Measurements from ENCODE around the gene USP51. TPM values are rescaled to one million over a fixed set of nuclear protein-coding genes. Genes with fewer than 3 reads are reported as not detected.
"Not testable (repeated sequence)": the region's sequence is repeated elsewhere in the genome, so short reads cannot be mapped to it uniquely, and the experiment has no call there.

USP51 gene
- total RNA-seq, 4 donors from 2014 or later: 0.26 to 8.2 (median 4.4) TPM

- intact Hi-C loops (cut with DNase I; ENCODE audit: low total_unique reads): no loop called here
- Histone ChIP-seq H3K4me3 (peak overlapping the region in 1 of 2 donors; percentile 74), H3K36me3 (no peaks in the 10 kb centered on the region), H3K27me3 (no peaks in the 10 kb centered on the region), H3K4me1 (no peaks in the 10 kb centered on the region), H3K27ac (peak overlapping the region; percentile 86 to 92), H3K9me3 (no peaks in the 10 kb centered on the region)
- TF ChIP-seq CTCF (IDR thresholded peaks at IDR 0.05) (no peak), POLR2A (IDR thresholded peaks at IDR 0.05) (no peak)
- no peak for DNase-seq
Observed at GRCh38 chrX:55451141-55451540, 38.5 kb downstream of the USP51 start.

DNA sequence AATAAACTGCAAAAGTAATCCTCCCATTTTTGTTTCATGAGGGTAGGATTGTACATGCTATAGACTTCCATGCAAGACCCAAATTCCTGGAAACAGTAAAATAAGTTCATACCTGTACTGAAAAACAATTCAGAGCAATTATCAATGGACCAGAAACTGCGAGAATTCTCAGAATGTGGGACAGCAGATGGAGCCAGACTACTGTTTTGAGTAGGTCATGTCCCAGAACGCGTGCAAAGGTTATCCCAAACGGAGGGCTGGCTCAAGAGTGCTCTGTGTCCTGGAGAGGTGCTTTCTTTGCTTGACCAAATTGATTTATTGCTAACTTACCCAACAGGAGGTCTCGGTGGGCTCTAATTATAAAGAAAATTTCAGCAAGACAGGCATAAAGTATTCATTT, 39.4 kb downstream of the USP51 start:
- intact Hi-C loops (cut with DNase I; ENCODE audit: low total_unique reads): no loop called here
- no peaks in the 10 kb centered on the region for H3K36me3 ChIP-seq

GRCh38 chrX:55443468-55443867, 46.2 kb downstream of the USP51 start:
- H3K9me3 ChIP-seq; intact Hi-C loops (cut with DNase I; ENCODE audit: low total_unique reads); H3K4me3 ChIP-seq; H3K4me1 ChIP-seq; H3K36me3 ChIP-seq; DNase-seq; H3K27me3 ChIP-seq; H3K27ac ChIP-seq: not testable (repeated sequence)

More for the DNA sequence above, 39.4 kb downstream of the USP51 start:
- no peak overlapping the region for H3K4me3 ChIP-seq
- H3K27ac ChIP-seq: no peak overlapping the region
- H3K27me3 ChIP-seq: no peaks in the 10 kb centered on the region
- DNase-seq: no peak
- no peak for TF ChIP-seq POLR2A (IDR thresholded peaks at IDR 0.05)
- no peak for TF ChIP-seq CTCF (IDR thresholded peaks at IDR 0.05)
- no peaks in the 10 kb centered on the region for H3K4me1 ChIP-seq
- H3K9me3 ChIP-seq: no peaks in the 10 kb centered on the region

Small RNAs within 50 kb of the gene (microRNA-seq; reads per million reads assigned to microRNA genes)
- gene MIR4536-1 (ENCODE audit: borderline microRNAs expressed, borderline replicate concordance) (not detected), gene MIR4536-2 (ENCODE audit: borderline microRNAs expressed, borderline replicate concordance) (not detected)

Small RNAs within 50 kb of the gene (small RNA-seq; reads per million reads assigned to genes)
- not detected for gene MIR4536-2

Other genes starting within 250 kb of the USP51 start
- not detected for gene PAGE3, start 224.9 kb downstream of the USP51 start, total RNA-seq
- gene MAGEH1, start 37.7 kb downstream of the USP51 start, total RNA-seq: 10 to 100 TPM; 36.9 to 99.6 (median 66.5) TPM
- not detected for gene FOXR2, start 133.6 kb upstream of the USP51 start, total RNA-seq
- gene RRAGB, start 227.9 kb upstream of the USP51 start, total RNA-seq: 10 to 100 TPM; 25.9 to 48.8 (median 42.2) TPM

All from uterus (tissue), 4 donors.